HFF-Myc (cell line): ENCODE measurements around the gene MTX3.

ENCODE experiments used
- DNase-seq: peaks from one replicate; pipeline ENCODE4 v3.0.0-alpha.2; 2011; ENCODE audit warnings: low read depth; ENCODE audit errors: extremely low read depth
- H3K4me3 ChIP-seq: replicated peaks from 2 replicates; pipeline ENCODE4 v1.5.1; 2011; ENCODE audit warnings: low read depth, mild to moderate bottlenecking, control low read depth, low read length
- CTCF ChIP-seq: IDR thresholded peaks from 2 replicates; pipeline ENCODE4 v1.5.1; 2012; ENCODE audit warnings: mild to moderate bottlenecking, low read depth, low read length, control low read depth; ENCODE audit errors: missing control alignments

The MTX3 gene

DNA sequence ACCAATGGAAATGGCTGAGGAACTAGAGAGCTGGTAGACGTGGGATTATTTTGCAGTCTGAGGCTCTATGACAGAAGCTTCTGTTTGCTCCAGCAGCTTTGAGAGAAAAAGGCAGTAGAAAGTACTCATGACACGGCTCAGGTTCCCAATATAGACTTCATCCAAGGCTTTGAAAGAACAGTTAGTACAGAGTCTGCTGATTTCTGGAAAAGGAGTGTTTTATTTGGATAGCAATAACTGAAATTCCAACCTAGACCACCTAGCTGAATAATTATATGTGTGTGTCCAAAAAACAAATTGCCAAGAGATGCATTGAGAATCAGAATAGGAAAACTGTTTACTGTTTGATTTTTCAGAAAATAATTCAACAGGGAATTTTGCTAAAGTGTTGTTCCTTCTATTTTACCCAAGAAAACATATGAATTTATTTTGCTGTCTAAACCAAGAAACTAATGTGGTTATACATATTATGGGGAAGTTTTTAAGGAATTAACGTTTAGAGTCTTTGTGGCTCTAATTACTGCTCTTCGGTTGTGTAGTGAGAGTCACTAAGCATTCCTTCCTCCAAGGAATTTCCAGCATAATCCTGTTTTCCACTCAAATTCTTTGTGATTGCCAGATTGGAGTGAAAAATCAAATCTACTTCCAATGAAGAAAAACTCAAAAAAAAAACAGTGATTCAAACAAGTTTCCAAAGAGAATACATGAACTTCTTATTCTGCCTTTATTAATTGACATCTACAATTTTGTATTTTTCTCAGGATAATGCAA lies 18.1 kb upstream of the MTX3 start:
- DNase-seq = no peak
- H3K4me3 ChIP-seq = no peak overlapping the region
- TF ChIP-seq CTCF = no peak

DNA sequence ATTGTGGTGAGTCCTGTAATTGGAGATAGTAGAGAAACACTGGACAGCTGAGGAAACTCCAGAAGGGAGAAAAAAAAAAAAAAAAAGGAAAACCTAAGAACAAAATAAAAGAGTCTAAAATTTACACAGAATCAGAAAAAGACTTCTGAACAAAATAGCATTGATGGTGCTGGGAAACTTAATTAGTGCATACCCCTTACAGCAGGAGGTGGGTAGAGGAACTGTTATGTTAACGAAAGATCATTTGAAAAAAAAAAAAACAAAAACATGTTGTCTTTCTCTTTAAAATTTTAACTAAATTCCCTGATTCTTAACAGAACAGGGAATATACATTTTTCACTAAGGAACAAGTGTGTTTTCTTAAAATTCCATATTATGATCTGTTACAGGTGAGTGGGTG lies 11.6 kb upstream of the MTX3 start:
- no peak overlapping the region for H3K4me3 ChIP-seq
- TF ChIP-seq CTCF = no peak
- DNase-seq = no peak

- no peak for DNase-seq
- no peak for TF ChIP-seq CTCF
- no peak overlapping the region for H3K4me3 ChIP-seq
These were observed 8.7 kb upstream of the MTX3 start for GRCh38 chr5:79999722-80000121.

GRCh38 chr5:79992891-79993657 lies 2.0 kb upstream of the MTX3 start:
- no peak for TF ChIP-seq CTCF
- H3K4me3 ChIP-seq = no peak overlapping the region
- DNase-seq = no peak

GRCh38 chr5:79990205-79990597 lies 861 bp downstream of the MTX3 start:
- DNase-seq = no peak
- peak overlapping the region; percentile 68 for H3K4me3 ChIP-seq
- TF ChIP-seq CTCF = no peak

DNA sequence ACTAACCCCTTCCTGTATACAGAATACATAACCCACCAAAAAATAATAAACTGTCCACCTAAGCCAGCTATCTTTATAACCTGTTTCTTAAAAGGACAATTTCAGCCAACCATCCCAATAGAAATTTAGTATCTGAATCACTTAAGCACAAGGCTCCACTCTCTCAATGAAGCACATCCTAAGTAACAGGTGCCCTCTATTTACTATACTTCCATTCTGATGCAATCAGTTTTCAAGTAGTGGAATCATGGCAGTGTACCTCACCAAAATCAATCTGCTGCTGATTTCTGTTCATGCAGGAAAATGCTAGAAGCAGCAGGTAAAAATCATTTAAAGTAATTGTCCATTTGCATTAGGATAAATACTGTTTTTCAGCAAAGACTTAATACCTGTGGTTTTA lies 4.8 kb downstream of the MTX3 start:
- no peak overlapping the region for H3K4me3 ChIP-seq
- DNase-seq = no peak
- no peak for TF ChIP-seq CTCF

GRCh38 chr5:79985288-79985687 lies 5.8 kb downstream of the MTX3 start:
- DNase-seq = no peak

More at GRCh38 chr5:79985288-79985687, 5.8 kb downstream of the MTX3 start:
- H3K4me3 ChIP-seq = no peak overlapping the region
- TF ChIP-seq CTCF = no peak
